Activated gamma-delta T cell (primary cell): ENCODE results near the gene AP3D1.

ENCODE experiments used
- DNase-seq: peaks from one replicate; lab custom pipeline; 2025; lab: John Stamatoyannopoulos, UW

Gene AP3D1

DNA sequence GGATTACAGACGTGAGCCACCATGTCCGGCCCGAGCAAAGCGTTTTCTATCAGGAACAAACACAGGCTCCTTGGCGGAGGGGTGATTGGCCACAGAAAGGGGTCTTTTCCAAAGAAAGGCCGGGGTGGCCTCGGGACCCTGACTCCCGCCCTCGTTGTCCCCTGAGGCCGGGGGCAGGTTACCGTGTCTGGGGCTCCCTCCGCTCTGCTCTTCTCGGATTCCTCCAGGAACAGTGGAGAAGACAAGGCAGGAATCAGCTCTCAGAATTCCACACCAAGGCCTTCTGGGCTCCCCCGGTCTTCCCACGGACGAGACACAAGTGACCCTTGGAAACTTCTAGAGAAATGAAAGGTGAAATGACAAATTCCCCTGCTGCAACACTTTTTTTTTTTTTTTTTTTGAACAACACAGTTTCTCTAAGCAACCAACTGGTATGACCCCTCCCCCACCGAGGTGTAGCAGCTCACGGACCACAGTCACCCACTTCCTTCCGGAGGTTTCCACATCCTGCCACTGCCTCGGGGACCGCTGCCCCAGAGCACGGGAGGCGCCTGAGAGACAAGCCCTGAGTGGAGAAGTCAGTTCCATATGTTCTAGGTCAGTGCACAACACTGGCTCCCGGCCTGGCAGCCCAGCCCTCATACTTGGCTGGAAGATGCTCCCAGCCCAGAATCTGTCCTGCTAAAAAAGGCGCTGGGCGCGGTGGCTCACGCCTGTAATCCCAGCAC is 66.2 kb downstream of the AP3D1 start:
- peak; percentile 68 for DNase-seq

DNA sequence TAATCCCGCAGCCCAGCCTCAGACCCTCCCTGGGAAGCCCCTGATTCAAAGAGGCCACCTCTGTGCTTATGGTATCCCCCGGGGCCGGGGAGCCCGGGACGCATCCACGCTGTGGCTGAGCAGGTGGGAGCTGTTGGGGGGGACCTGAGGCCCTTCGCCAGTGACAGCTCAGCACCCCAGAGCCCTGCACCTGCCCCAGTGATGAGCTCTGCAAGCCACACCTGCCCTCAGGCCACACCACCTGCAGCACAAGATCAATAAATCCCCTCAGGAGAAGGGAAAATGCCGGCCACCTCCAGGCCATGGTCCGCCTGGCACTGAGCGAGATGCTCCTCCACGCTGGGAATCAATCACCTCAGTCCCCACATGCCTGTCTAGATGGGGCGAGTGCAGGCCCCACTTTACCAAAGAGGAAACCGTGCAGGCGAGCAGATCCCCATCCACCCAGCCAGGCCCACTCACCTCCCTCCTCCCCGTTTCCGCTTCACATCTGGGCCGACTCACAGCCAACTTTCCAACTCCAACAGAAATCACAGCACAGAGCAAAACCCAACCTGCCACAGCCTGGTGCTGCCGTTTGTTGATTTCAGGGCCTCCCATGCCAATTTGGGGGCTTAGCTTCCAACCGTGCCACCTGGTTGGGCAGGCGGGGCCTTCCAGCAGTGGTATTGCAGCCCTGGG is 68.1 kb downstream of the AP3D1 start:
- DNase-seq: no peak

DNA sequence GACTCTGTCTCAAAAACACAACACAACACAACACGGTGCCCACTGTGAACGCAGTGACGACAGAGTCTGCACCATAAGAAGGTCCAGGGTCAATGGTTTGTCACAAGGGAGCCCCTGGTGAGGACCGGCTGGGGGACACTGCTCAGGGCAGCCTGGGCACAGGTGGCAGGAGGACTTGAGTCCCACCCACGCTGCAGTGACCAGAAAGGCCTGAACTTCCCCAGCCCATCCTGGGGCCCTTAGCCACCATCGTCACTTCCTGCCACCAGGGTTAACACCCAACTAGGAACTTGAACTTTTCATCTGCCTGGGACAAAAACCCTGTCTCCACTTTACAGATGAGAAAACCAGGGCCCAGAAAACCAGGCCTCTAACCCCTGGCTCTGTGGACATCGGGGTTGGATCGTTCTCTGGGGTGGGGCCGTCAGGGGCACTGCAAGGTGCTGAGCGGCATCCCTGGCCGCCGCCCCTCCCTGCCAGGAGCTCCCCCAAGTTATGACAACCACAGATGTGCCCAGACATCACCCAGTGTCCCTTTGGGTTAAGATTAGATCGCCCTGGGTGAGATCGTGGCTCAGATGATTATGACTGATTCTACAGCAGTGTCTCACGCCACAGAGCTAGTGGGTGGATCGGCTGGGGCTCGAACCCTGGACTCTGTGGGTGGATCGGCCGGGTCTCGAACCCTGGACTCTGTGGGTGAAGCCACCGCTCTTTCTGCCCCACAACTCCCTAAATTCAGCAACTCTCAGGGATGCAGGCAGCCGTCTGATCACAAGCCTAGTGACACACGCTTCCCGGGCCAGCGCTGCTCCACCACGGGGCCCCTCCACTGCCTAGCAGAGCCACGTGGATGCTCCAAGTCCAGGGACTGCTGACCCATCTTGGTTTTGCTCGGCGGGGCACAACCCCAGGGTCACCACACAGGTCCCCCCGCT is 69.2 kb downstream of the AP3D1 start:
- peak; percentile 39 for DNase-seq

DNA sequence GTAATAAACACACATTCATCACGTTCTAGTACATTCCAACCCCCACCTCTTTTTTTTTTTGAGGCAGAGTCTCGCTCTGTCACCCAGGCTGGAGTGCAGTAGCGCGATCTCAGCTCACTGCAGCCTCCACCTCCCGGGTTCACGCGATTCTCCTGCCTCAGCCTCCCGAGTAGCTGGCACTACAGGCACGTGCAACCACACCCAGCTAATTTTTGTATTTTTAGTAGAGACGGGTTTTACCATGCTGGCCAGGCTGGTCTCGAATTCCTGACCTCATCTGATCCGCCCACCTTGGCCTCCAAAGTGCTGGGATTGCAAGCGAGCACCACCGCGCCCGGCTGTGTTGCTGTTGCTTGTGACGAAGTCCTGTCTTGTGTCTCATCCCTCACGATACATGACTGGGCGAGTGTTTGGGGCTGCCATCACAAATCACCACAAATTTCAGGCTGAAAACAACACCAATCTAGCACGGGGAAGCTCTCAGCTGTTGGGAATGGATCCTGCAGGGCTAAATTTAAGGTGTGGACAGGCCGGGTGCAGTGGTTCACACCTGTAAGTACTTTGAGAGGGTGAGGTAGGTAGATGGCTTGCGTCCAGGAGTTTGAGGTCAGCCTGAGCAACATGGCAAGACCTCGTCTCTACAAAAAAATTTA is 70.9 kb downstream of the AP3D1 start:
- DNase-seq: no peak

DNA sequence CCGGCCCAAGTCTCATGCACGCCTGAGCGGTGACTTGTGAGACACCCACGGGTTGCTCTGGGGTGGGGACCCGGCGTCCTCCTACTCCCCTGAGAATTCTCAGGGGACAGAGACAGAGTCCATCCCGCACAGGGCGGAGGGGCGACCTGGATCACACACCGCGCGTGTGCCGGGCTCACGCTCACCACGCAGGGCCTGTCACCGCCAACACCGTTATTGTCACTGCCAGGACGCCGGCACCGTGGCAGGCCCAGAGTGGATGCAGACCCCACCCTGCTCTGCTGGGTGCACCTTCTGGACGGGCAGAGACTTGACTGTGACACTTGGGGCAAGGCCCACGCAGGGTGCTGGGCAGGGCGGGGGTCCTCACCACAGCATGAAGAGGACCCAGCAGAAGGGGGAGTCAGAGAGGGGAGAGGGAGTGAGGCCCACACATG is 71.5 kb downstream of the AP3D1 start:
- no peak for DNase-seq

DNA sequence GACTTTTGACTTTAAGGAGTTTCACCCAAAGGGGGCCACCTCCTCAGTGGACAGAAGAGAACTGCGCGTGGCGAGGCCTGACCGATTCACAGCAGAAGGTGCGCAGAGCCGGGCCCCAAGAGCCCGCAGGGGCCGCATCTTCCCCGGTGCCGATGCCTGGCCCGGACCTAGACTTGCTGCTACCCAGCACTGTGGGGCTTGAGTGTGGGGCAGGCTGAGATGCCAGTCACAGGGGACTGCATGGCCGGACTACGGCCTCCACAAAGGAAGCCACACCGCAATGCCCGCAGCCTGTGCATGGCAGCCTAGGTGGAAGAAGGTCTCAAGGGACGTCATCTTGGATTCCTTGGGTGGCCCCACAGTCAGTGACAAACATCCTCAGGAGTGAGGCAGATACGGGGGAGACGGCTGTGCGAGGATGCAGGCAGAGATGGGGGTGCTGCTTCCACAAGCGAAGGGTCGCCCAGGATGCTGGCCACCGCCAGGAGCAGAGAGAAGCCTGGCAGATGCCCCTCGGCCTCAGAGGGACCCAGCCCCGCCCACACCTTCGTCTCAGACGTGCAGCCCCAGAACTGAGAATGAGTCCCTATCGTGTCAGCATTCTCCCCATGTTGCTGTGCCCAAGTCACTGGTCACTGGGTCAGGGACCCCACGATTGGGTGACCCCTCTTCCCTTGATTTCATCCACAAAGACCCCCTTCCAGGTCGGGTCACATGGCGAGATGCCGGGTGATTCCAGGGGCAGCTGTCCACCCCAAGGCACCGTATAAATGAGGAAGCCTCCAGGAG is 72.1 kb downstream of the AP3D1 start:
- DNase-seq: no peak

DNA sequence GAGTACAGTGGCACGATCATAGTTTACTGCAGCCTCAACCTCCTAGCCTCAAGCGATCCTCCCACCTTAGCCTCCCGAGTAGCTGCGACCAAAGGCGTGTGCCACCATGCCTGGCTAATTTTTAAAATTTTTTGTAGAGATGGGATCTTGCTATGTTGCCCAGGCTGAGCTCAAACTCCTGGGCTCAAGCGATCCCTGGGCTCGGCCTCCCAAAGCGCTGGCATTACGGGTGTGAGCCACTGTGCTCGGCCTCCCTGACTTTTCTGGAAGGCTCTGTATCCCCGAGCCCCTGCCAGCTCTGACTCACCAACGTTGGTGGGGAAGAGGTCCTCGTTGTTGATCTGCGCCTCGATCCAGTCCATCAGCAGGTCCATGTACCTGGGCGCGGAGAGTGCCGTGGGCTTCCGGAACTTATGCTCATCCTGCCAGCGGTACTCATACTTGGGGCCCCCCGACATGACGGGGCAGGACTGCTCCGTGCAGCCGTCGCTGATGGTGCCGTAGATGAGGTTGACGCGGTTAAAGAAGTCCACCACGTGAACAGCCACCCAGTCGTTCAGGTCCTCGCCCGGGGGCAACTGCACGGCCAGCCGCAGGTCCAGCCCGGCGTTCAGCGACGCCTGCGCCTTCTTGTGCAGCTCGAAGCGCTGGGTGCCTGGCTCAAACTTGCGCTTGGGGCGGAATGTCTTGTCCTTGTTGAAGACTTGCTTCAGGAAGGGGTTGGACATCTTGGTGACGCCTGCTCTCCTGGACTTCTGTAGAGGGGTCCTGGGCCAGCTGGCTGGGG is 73.3 kb downstream of the AP3D1 start:
- DNase-seq: no peak

DNA sequence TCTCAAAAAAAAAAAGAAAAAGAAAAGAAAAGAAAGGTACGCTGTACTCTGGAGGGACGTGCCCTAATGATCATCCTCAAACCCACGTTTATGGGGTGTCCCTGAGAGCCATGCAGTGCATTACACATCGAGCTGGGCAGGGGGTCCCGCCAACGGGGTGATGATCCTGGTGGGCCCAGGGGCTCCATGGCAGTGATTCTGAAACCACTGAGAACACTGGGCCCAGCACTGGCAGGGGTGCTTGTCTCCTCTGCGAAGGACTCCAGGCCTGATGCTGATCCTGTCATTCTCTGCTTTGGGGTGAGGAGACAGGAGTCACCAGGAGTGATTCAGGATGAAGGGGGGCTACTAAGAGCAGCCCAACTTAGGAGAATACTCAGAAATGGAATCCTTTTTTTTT is 74.0 kb downstream of the AP3D1 start:
- no peak for DNase-seq

DNA sequence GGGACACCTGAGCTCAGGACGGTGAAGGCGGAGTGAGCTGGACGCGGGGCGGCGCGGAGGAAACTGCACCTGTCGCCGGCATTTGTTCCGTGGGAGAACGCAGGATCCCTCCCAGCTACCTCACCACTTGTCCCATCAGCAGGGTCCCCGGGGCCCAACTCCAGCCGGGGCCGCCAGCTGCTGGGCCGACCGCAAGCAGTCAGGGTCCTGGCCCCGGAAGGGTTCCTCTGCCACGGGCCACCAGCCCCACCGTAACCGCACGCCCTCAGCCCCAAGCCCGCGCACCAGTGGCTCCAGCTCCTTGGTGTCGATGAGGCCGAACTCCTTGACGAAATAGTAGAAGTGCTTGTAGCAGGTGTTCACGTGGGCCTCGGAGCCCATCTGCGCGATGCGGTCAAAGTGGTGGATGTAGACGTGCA is 74.8 kb downstream of the AP3D1 start:
- no peak for DNase-seq

DNA sequence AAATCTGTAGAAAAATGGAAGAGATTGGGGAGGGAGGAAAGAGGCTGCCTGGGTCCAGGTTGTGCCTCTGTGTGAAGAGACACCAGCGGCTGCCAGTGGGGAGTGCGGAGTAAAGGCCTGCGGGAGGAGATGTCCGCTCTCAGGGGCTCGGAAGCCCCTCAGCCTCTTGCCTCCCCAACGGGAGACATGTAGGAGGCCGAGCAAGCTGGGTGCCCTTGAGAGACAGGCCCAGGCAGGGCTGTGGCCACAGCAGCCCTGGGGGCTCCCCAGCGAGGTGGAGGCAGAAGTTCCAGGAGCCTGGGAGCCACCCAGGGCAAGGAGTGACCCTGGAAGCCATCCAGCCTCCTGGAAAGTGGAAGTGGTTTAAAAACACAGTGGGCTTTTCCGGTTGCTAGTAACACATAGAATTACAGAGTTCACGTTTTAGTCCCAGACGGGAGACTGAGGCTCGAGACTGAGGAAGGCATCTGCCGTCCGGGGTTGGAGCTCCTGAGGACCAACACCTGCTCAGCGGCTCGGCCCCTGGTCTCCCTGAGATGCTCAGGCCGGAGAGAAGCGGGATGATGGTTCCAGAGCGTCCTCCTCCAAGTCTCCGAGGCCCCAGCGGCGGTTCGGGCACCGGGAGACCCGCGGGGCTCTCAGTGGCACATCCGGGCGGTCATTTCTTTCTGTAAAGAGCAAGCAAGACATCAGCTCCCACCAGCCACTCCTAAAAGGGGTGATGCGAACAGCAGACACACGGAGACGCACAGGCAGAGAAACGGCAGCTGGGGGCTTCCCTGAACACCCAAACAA is 78.4 kb downstream of the AP3D1 start:
- DNase-seq: no peak

DNA sequence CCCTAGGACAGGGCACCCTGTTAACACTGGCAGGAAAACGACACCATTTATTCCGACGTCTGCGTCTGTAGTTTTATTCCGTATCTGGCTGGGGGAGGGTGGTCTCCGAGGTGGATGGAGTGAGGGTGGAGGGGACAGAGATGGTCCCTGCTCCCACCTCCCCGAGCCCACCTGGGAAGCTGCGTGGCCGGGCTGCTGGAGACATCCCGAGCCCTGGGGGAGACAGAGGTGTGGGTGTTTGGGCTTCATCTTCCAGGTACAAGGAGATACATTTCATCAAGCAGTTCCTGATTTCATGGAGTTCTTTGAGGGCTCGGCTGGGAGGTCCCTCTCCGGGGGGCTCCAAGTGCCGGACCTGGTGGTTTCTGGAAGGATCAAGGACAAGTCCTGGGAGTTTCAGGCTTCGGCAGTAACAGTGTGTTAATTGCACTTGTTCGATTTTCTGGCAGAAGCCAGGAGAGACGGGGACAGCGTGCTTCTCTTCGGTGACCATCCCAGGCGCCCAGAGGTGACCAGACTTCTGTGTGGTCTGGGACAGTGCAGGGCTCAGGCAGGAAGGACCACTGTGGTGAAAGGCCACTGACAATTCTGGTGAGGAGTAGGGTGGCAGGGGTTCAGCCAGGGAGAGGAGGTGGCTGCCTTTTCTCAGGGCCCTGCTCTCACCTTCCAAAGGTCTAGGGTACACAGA is 80.2 kb downstream of the AP3D1 start:
- DNase-seq: no peak

DNA sequence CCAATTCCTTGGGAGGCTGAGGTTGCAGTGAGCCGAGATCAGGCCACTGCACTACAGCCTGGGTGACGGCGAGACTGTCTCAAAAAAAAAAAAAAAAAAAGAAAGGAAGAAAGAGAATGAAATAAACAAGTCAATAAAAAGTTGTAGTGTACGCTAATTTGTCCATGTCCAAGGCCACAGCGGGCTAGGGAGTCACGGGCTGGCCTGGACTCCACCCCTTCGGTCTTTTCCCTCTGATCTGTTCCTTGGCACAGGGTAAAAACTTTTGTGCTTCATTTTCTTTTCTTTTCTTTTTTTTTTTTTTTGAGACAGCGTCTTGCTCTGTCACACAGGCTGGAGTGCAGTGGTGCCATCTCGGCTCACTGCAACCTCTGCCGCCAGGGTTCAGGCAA is 80.9 kb downstream of the AP3D1 start:
- no peak for DNase-seq

DNA sequence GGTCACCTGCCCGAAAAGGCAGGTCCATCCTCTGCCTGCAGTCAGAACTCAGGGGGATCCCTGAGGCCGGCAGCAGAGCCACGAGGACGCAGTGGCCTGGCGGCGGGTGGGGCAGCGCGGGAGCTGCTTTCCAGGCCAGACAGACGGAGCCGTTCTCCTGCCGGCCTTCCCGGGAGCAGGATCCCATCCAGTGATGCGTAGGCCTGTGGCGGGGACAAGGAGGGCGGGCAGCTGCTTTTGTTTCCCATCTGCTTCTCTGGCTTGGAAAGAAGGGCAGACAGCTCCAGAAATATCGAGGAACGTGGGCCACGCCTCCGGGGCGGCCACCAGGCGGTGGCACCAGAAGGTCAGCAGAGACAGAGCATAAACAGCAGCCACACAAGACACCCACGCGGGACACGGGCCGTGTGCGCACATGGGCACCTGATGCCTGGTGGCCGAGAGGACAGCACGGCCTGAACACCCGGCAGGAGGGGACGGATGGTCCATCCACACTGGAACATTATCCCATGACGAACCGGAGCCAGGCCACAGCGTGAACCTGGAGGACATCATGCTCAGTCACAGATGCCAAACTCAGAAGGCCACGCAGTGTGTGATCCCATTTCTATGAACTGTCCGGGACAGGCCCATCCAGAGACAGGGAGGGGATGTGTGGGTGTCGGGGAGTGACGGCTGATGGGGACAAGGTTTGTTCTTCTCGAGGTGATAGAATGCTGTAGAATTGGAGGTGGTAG is 86.4 kb downstream of the AP3D1 start:
- DNase-seq: no peak

DNA sequence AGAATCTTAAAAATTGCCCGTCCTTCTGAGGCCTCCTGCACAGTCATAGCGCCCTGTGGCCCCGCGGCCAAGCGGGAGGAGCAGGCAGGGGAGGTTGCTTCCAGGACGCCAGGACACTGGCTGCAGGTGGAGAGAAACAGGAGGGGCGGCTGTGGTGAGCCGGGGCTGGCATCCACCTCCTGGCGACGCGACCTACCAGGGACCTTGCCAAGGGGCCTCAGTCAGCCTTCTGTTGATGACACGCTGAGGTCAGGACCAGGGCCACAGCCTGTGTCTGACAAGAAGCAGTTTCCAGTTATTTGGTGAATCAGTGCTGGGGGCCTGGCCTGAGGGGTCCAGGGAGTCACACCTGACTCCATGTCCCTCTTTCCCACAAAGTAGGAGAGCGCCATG is 87.0 kb downstream of the AP3D1 start:
- no peak for DNase-seq

DNA sequence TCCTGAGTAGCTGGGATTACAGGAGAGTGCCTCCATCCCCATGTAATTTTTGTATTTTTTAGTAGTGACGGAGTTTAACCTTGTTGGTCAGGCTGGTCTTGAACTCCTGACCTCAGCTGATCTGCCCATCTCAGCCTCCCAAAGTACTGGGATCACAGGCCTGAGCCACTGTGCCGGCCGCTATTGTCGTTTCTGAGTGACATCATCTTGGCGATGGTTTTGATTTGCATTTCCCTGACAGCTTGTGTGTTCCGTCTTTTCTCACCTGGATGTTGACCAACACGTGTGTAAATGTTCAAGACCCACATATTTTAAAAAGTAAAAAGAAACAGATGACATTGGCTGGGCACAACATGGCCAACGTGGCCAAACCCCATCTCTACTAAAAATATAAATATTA is 87.5 kb downstream of the AP3D1 start:
- DNase-seq: no peak

DNA sequence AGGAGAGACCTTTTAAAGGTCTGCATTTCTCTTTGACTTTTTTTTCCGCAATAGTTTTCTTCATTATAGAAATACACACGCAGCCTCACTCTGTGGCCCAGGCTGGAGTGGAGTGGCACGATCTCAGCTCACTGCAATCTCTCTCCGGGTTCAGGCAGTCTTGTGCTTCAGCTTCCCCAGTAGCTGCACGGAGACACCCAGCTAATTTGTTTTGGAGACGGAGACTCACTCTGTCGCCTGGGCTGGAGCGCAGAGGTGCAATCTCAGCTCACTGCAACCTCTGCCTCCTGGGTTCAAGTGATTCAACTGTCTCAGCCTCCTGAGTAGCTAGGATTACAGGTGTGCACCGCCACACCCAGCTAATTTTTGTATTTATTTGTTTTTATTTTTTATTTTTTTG is 88.6 kb downstream of the AP3D1 start:
- DNase-seq: no peak

DNA sequence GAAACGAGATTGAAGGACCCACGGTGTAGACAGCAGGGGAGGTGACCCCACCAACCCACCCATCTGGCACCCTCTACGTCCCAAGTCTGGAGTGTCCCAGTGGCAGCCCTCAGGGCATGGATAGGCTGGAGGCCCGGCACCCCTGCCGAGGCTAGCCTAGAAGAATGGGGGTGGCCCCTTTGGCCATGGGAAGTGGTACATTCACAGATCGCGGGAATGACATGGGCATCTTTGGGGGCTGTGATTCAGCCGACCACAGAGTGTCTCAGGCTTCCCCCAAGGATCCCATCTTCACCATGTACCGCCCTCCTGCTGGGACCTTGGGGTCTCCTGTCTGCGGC is 89.0 kb downstream of the AP3D1 start:
- no peak for DNase-seq
